ENCODE data around the gene HAPLN3.

The HAPLN3 gene, protein sequence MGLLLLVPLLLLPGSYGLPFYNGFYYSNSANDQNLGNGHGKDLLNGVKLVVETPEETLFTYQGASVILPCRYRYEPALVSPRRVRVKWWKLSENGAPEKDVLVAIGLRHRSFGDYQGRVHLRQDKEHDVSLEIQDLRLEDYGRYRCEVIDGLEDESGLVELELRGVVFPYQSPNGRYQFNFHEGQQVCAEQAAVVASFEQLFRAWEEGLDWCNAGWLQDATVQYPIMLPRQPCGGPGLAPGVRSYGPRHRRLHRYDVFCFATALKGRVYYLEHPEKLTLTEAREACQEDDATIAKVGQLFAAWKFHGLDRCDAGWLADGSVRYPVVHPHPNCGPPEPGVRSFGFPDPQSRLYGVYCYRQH

DNA sequence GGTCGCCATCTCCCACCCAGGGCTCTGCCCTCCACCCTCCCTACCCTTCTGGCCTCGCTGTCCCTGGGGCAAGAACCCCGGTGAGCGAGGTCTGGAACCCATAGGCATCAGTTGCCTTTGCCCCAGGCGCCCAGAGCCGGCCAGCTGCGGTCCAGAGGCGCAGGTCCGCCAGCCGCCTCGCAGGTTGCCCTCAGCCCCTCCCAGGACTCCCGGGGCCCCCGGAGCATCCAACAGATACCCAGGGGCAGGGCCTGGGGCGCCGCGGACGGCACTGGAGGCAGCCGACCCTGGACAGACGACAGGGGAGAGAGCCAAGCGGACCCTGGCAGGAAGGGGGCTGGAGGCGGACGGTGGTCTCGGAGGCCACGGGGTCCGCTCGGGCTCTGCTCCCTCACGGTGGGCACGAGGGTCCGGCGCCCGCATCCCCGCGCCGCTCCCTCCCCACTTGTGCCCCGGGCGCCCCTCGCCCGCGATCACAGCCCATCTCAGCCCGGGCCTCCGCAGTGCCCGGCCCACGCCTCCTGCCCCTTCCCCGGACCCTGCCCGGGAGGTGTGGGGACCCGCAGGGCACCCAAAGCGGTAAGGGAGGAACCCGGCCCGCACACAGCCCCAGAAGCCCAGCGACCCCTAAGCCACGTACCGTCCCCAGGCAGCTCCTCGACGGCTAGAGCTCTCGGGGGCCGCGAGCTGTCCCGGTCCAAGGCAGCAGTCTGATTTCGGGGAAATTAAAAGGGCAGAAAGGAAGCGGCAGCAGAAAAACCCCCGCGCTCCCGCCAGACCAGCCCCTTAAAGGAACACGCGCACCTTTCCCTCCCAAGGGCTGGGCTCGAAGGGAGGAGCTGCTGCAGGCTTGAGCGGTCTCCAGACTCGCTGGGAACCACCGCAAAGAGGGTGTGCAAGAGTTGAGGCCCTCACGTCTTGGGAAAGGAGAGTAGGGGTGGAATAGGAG is at the start of gene HAPLN3:
HAPLN3 (minus strand) TSS at position 726 of the 949 bp plus-strand sequence. CDS start 8,246 bp downstream, outside the sequence.
- H3K79me2 ChIP-seq (ENCODE audit: insufficient read depth, low read length): no peaks in the 10 kb centered on the region
- peak within 1 kb of the TSS; percentile 81 for H2AFZ ChIP-seq (ENCODE audit: low read length)
- TF ChIP-seq, protein P1, sequence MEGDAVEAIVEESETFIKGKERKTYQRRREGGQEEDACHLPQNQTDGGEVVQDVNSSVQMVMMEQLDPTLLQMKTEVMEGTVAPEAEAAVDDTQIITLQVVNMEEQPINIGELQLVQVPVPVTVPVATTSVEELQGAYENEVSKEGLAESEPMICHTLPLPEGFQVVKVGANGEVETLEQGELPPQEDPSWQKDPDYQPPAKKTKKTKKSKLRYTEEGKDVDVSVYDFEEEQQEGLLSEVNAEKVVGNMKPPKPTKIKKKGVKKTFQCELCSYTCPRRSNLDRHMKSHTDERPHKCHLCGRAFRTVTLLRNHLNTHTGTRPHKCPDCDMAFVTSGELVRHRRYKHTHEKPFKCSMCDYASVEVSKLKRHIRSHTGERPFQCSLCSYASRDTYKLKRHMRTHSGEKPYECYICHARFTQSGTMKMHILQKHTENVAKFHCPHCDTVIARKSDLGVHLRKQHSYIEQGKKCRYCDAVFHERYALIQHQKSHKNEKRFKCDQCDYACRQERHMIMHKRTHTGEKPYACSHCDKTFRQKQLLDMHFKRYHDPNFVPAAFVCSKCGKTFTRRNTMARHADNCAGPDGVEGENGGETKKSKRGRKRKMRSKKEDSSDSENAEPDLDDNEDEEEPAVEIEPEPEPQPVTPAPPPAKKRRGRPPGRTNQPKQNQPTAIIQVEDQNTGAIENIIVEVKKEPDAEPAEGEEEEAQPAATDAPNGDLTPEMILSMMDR (conservative IDR thresholded peaks at IDR 0.05; ENCODE audit: low read length): no peak
- no peak for TF ChIP-seq EZH2phosphoT487 (IDR thresholded peaks at IDR 0.05; ENCODE audit: borderline replicate concordance)

DNA sequence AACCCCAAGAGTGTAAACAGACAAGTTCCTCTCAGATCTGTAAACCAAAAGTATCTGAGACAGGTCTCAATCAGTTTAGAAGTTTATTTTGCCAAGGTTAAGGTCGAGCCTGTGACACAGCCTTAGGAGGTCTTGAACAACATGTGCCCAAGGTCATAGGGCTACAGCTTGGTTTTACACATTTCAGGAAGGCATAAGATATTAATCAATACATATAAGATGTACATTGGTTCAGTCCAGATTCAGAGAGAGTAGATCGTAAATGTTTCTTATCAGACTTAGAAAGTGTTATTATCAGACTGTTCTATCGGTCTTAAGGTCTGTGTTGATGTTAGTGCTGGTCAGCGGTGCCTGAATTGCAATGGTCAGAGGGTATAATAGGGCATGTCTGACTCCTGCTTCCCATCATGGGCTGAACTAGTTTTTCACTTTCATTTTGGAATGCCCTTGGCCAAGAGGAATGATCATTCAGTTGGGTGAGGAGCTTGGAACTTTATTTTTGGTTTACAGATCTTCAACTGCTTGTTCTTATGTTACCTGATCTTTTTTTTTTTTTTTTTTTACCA is 44.8 kb upstream of the HAPLN3 start:
- Histone ChIP-seq H3K4me2 (ENCODE audit: low read depth, low read length, poor library complexity, severe bottlenecking) (no peak overlapping the region), H3K27me3 (ENCODE audit: insufficient read depth, low read length, poor library complexity, severe bottlenecking) (no peaks in the 10 kb centered on the region), H4K20me1 (ENCODE audit: insufficient read depth, low read length, poor library complexity, severe bottlenecking) (no peaks in the 10 kb centered on the region), H3K4me3 (ENCODE audit: low read length, poor library complexity, severe bottlenecking) (no peak overlapping the region), H3K36me3 (ENCODE audit: insufficient read depth, low read length) (no peaks in the 10 kb centered on the region), H3K9ac (ENCODE audit: low read depth, low read length, poor library complexity, severe bottlenecking) (no peak overlapping the region), H3K79me2 (ENCODE audit: insufficient read depth, low read length) (no peaks in the 10 kb centered on the region), H3K9me2 (replicated peaks; ENCODE audit: low read depth, low read length) (no peaks in the 10 kb centered on the region), H3F3A (ENCODE audit: low read depth) (no peaks in the 10 kb centered on the region), H3K4me1 (ENCODE audit: insufficient read depth, low read length, poor library complexity, severe bottlenecking) (no peaks in the 10 kb centered on the region), H3K9me3 (ENCODE audit: insufficient read depth, low read depth, low read length) (no peaks in the 10 kb centered on the region), H2AFZ (ENCODE audit: low read length) (no peak overlapping the region)
- no peak for TF ChIP-seq EZH2phosphoT487 (IDR thresholded peaks at IDR 0.05; ENCODE audit: borderline replicate concordance)
- TF ChIP-seq, protein P1 (conservative IDR thresholded peaks at IDR 0.05; ENCODE audit: low read length): no peak

More for the DNA sequence above, at the start of gene HAPLN3:
- Histone ChIP-seq H3K36me3 (ENCODE audit: insufficient read depth, low read length) (peaks cover under 1% of the 10 kb centered on the region; the same call in 1 of the 2 replicates), H3K4me2 (ENCODE audit: low read depth, low read length, poor library complexity, severe bottlenecking) (peak within 1 kb of the TSS; percentile 80), H3K4me3 (ENCODE audit: low read length, poor library complexity, severe bottlenecking) (peak within 1 kb of the TSS; percentile 72), H3K9me2 (replicated peaks; ENCODE audit: low read depth, low read length) (no peaks in the 10 kb centered on the region), H3K4me1 (ENCODE audit: insufficient read depth, low read length, poor library complexity, severe bottlenecking) (peaks cover 23% of the 10 kb centered on the region), H3K27me3 (ENCODE audit: insufficient read depth, low read length, poor library complexity, severe bottlenecking) (no peaks in the 10 kb centered on the region), H4K20me1 (ENCODE audit: insufficient read depth, low read length, poor library complexity, severe bottlenecking) (peaks cover 2% of the 10 kb centered on the region), H3F3A (ENCODE audit: low read depth) (no peaks in the 10 kb centered on the region), H3K9ac (ENCODE audit: low read depth, low read length, poor library complexity, severe bottlenecking) (peak within 1 kb of the TSS; percentile 33), H3K9me3 (ENCODE audit: insufficient read depth, low read depth, low read length) (no peaks in the 10 kb centered on the region)

DNA sequence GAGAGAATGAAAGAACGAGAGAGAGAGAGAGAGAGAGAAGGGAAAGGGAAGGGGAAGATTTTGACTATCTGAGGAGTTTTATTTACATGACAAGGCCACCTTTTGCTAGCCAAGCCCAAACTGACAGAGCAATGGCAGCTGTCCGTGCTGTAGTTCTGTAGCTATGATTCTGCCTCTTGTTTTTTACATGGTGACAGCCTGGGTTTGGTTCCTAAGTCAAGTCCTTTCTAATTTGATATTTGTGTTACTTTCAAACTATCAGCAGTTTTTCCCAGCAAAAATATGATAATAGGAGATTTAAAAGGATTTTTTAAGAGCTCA is 44.1 kb upstream of the HAPLN3 start:
- Histone ChIP-seq H3K9ac (ENCODE audit: low read depth, low read length, poor library complexity, severe bottlenecking) (no peak overlapping the region), H3K9me3 (ENCODE audit: insufficient read depth, low read depth, low read length) (no peaks in the 10 kb centered on the region), H2AFZ (ENCODE audit: low read length) (no peak overlapping the region), H3K4me1 (ENCODE audit: insufficient read depth, low read length, poor library complexity, severe bottlenecking) (no peaks in the 10 kb centered on the region), H3K4me3 (ENCODE audit: low read length, poor library complexity, severe bottlenecking) (no peak overlapping the region), H3K27me3 (ENCODE audit: insufficient read depth, low read length, poor library complexity, severe bottlenecking) (no peaks in the 10 kb centered on the region), H3K9me2 (replicated peaks; ENCODE audit: low read depth, low read length) (no peaks in the 10 kb centered on the region), H4K20me1 (ENCODE audit: insufficient read depth, low read length, poor library complexity, severe bottlenecking) (no peaks in the 10 kb centered on the region), H3K36me3 (ENCODE audit: insufficient read depth, low read length) (no peaks in the 10 kb centered on the region), H3K79me2 (ENCODE audit: insufficient read depth, low read length) (no peaks in the 10 kb centered on the region), H3K4me2 (ENCODE audit: low read depth, low read length, poor library complexity, severe bottlenecking) (no peak overlapping the region), H3F3A (ENCODE audit: low read depth) (no peaks in the 10 kb centered on the region)
- TF ChIP-seq EZH2phosphoT487 (IDR thresholded peaks at IDR 0.05; ENCODE audit: borderline replicate concordance): no peak
- TF ChIP-seq, protein P1 (conservative IDR thresholded peaks at IDR 0.05; ENCODE audit: low read length): no peak
